Prostate gland (tissue), 2 donors: Measurements from ENCODE around the gene BCAS3.

Experiments used
- POLR2AphosphoS5 ChIP-seq: sonication (generic); formaldehyde crosslinking; IDR thresholded peaks from one replicate; pipeline ENCODE4 v1.6.1; 2017; ENCODE audit warnings: antibody characterized with exemption
- TF ChIP-seq, protein P1 (sequence below), 4 experiments: fragments of 200-600 bp in 2 of 4; fragments of 450-650 bp in 2 of 4; sonication (generic) in 2 of 4; IDR thresholded peaks; 1 replicate in 3 of 4; 2 replicates in 1 of 4; pipeline ENCODE4 v1.5.1; 2016 to 2019; ENCODE audit warnings: antibody characterized with exemption in 4 of 4, mild to moderate bottlenecking in 2 of 4, moderate library complexity in 2 of 4

GRCh38 chr17:61302953-61303816 lies 625.5 kb downstream of the BCAS3 start:
- TF ChIP-seq, protein P1, sequence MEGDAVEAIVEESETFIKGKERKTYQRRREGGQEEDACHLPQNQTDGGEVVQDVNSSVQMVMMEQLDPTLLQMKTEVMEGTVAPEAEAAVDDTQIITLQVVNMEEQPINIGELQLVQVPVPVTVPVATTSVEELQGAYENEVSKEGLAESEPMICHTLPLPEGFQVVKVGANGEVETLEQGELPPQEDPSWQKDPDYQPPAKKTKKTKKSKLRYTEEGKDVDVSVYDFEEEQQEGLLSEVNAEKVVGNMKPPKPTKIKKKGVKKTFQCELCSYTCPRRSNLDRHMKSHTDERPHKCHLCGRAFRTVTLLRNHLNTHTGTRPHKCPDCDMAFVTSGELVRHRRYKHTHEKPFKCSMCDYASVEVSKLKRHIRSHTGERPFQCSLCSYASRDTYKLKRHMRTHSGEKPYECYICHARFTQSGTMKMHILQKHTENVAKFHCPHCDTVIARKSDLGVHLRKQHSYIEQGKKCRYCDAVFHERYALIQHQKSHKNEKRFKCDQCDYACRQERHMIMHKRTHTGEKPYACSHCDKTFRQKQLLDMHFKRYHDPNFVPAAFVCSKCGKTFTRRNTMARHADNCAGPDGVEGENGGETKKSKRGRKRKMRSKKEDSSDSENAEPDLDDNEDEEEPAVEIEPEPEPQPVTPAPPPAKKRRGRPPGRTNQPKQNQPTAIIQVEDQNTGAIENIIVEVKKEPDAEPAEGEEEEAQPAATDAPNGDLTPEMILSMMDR (IDR thresholded peaks at IDR 0.05) = no peak
- no peak for TF ChIP-seq POLR2AphosphoS5
